GM18909 (cell line): ENCODE data around the gene OR6M1.

Experiments
- ATAC-seq: cut with Tn5 transposase; IDR thresholded peaks from one replicate; pipeline ENCODE4 v1.9.1; 2021; ENCODE audit warnings: mild to moderate bottlenecking; ENCODE audit not compliant: unreplicated experiment, poor library complexity

The OR6M1 gene

DNA sequence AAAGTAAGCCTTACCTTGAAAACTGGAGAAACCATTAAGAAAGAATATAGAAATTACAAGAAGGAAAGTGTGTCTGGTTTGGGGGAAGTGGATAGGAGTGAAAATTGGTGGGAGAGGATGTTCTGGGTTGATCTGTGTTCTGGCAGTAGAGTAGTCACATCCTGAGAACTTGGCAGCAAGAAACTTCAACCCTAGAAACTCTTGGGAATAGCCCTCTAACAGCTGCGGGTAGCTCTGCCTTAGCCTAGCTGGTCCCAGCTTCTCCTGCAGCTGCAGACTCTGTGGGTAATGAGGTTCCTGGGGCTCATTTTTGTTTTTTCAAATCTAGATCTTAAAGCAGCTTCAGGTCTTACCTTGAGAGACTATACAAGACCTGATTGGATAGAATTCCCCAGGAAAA lies 27.6 kb downstream of the OR6M1 start:
- no peak for ATAC-seq

DNA sequence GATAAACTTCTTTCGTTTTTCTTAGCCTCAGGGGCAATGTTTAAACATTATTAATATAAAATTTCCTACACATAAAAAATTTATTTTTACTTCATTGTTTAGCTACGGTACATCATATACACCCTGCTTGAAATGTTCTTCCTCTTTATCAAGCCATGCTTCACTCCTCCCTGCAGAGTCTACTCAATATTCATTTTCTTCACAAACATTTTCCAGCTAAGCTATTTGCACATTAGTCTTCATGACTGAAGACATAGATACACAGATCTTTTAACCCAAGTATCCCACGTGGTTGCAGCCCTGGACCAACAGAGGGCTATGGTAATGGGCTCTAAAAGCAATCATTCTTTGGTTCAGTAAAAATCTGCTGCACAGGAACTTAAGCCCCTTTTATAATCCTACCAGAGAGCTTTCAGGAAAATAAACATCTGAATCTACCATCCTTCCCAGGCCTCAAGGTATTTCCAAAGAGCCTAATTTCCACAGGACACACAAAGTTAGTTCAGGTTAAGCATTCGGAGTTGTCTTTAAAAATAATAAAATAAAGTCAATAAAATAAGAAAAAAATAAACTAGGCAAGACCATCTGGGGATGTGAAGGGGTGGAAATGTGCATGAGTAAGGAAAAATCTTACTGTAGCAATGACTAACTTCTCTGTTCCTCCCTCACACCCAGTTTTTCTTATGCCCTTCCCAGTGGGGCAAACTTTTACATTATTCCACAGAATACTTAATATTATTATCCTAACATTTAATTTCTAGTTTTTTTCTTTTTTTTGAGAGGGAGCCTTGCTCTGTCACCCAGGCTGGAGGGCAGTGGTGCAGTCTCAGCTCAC lies 30.2 kb downstream of the OR6M1 start:
- ATAC-seq, result no peak

GRCh38 chr11:123775289-123775688 lies 30.9 kb downstream of the OR6M1 start:
- no peak for ATAC-seq

DNA sequence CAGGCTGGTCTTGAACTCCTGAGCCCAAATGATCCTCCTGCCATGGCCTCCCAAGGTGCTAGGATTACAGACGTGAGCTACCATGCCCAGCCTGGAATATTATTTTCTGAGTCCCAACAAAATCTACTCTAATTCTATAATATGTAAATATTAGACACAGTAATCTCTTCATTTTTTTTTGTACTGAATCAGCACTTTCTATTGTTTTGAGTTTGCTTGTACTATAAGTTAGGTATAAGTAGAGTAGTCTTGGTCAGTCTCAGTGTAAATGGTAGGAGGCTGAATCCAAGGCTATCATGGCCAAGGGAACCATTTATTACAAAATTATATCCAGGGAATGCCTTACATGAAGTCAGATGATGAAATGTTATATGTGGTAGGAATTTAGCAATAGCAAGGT lies 32.2 kb downstream of the OR6M1 start:
- ATAC-seq, result no peak

- no peak for ATAC-seq
Observed at GRCh38 chr11:123773026-123773425, 33.1 kb downstream of the OR6M1 start.

GRCh38 chr11:123771664-123772063 lies 34.5 kb downstream of the OR6M1 start:
- ATAC-seq, result no peak

GRCh38 chr11:123770712-123771111 lies 35.4 kb downstream of the OR6M1 start:
- ATAC-seq, result no peak

DNA sequence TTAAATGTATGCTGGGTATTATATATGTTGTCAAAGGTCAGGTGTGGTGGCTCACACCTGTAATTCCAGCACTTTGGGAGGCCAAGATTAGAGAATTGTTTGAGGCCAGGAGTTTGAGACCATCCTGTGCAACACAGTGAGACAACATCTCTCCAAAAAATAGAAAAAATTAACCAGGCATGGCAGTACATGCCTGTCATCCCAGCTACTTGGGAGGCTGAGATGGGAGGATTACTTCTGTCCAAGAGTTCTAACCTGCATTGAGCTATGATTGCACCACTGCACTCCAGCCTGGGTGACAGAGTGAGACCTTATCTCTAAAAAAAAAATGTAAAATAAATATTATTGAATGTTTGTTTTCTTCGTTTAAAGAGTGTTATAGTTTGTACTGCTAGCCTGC lies 40.5 kb downstream of the OR6M1 start:
- ATAC-seq, result no peak

DNA sequence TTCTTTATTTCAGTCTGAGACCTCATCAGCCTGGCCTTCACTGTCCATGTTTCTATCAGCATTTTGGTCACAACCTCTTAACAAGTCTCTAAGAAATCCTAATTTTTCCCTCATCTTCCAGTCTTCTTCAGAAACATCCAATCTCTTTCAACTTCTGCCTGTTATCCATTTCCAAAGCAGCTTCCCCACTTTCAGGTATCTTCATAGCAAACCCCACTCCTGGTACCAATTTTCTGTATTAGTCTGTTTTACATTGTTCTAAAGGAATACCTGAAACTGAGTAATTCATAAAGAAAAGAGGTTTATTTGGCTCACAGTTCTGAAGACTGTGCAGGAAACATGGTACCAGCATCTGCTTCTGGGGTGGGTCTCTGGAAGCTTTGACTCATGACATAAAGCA lies 43.7 kb downstream of the OR6M1 start:
- ATAC-seq, result no peak

GRCh38 chr11:123760894-123761293 lies 45.3 kb downstream of the OR6M1 start:
- ATAC-seq, result peak; percentile 74

GRCh38 chr11:123757976-123758375 lies 48.2 kb downstream of the OR6M1 start:
- no peak for ATAC-seq

DNA sequence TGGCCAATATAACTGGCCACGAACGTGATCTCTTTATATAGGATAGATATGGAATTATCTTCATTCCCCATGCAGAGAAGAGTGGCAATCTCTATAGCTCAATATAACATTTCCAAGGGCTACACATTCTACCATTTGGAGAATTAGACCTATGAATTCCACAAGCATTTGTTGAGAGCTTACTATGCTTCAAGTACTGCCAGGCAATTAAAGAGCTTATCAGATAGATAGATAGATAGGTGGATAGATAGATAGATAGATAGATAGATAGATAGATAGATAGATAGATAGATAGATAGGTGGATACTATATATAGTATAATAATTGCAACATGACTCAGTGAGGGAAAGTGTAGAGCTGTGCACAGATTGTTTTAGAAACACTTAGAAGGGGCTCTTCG lies 50.3 kb downstream of the OR6M1 start:
- no peak for ATAC-seq
